Activated CD4-positive, alpha-beta T cell treated with anti-CD3 and anti-CD28 coated beads, Interleukin-2, Interleukin-4, amounts not matched to agents 100 ng/mL and 50 ng/mL, durations not matched to agents 16 hours and 8 hours (primary cell): Measurements from ENCODE around the gene GRK2.

Experiments used
- DNase-seq: peaks from one replicate; pipeline ENCODE4 v3.0.0-alpha.2; 2020; ENCODE audit warnings: low spot score

Gene GRK2

DNA sequence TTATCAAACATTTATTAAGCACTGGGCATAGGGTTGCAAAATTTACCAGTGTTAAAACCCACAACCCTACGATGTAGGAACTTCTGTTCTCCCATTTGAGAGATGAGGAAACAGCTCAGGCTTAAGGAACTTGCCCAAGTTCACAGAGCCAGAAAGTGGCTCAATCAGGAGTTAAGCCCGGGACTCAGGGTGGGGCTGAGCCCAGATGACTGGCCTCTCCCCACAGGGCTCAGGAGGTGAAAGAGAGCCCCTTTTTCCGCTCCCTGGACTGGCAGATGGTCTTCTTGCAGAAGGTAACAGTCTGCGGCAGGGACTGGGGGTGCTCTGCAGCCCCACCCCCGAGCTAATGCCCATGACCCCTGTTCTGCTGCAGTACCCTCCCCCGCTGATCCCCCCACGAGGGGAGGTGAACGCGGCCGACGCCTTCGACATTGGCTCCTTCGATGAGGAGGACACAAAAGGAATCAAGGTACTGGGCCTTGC lies 17.2 kb downstream of the GRK2 start:
- no peak for DNase-seq

GRCh38 chr11:67284811-67285540 lies 18.7 kb downstream of the GRK2 start:
- DNase-seq: no peak

DNA sequence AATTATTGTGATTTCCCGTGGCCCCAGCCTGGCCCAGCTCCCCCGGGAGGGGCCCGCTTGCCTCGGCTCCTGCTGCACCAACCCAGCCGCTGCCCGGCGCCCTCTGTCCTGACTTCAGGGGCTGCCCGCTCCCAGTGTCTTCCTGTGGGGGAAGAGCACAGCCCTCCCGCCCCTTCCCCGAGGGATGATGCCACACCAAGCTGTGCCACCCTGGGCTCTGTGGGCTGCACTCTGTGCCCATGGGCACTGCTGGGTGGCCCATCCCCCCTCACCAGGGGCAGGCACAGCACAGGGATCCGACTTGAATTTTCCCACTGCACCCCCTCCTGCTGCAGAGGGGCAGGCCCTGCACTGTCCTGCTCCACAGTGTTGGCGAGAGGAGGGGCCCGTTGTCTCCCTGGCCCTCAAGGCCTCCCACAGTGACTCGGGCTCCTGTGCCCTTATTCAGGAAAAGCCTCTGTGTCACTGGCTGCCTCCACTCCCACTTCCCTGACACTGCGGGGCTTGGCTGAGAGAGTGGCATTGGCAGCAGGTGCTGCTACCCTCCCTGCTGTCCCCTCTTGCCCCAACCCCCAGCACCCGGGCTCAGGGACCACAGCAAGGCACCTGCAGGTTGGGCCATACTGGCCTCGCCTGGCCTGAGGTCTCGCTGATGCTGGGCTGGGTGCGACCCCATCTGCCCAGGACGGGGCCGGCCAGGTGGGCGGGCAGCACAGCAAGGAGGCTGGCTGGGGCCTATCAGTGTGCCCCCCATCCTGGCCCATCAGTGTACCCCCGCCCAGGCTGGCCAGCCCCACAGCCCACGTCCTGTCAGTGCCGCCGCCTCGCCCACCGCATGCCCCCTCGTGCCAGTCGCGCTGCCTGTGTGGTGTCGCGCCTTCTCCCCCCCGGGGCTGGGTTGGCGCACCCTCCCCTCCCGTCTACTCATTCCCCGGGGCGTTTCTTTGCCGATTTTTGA lies 19.5 kb downstream of the GRK2 start:
- no peak for DNase-seq

GRCh38 chr11:67286621-67287333 lies 20.5 kb downstream of the GRK2 start:
- no peak for DNase-seq

DNA sequence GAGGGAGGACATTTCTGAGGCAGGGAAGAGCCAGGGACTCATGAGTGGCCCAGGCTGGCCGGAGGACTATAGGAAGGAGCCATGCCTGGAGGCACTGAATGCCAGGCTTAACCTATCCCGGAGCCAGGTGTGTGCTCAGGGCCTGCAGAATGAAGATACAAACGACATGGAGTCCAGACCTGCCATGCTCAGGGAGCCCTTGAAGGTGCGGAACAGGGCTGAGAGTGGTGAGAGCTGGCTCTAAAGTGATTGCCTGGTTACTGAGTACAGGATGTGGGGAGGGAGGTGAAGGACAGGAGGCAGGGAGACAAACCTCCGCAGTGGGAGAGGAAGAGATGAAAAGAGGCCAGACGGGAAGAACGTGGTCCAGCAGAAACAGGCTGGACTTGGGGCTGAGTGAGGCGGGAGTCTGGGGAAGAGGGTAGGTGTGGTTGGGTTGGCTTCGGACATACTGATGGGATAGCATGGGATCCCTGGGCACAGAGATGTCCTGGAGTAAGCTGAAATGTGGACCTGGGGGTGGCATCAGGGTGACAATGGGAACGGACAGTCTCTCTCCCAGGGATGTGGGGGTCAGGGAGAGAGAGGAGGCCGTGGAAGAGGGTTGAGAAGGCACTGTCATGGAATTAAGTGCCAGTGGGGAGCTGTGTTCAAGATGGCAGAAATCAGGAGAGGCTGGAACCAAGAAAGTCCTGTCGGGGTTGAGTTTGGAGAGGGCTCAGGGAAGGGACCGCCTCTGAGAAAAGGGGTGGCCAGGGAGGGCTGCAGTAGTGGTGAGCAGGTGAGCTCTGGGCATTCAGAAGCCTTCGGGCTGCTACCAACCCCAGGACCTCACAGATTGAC lies 21.3 kb downstream of the GRK2 start:
- DNase-seq: peak; percentile 57

DNA sequence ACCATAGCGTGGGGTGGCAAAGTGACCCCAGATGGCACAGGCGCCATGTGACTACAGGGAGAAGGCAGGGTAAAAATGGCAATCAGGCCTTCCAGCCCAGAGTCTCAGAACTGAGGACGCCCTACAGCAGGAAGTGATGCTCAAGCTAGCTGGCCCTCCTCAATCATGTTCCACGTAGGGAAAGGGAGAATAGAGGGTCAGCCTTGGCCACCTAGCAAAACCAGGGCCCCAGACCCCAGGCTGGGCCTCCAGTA lies 21.9 kb downstream of the GRK2 start:
- DNase-seq: no peak

DNA sequence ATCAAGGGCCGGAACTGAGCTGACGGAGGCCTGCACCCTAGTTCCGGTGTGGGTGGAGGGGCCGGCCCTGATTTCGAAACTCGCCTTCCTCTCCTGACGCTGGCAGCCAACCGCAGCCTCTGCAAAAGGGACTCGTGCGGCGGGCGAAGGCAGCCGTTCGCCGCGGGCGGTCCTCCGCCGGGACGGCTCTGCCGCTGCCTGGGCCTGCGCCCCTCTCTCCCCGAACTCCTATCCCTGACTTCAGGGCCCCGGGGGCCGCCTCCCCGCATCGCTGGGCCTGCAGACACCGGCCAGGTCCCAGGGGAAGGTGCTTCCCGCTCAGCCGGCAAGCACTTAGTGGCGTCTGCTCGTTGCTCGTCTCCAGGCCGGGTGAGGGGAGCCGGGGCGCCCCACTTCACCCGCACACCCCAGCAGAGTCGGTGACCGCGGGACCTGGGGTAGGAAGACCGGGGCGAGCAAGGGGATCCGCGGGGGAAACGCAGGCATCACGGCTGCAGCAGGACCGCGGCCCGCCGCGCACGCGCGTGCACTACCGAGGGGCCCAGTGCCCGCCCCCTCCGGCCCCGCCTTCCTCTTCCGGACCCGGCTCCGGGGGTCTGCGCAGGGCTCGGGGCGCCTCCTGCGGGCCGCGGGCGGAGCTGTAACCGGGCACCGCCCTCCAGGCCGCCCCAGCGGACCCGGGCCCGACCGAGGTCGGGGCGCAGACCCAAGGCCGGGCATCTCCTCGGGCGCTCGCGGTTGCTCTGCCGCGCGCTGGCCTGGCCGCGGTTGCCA lies 22.4 kb downstream of the GRK2 start:
- DNase-seq: peak; percentile 94

- DNase-seq: peak; percentile 41
Observed at GRCh38 chr11:67289226-67289650, 23.0 kb downstream of the GRK2 start, which contains the start of gene ANKRD13D. Gene ANKRD13D (plus strand): TSS chr11:67289303. CDS start chr11:67289461, 158 bp downstream.

GRCh38 chr11:67289651-67290479 lies 23.6 kb downstream of the GRK2 start:
- no peak for DNase-seq

DNA sequence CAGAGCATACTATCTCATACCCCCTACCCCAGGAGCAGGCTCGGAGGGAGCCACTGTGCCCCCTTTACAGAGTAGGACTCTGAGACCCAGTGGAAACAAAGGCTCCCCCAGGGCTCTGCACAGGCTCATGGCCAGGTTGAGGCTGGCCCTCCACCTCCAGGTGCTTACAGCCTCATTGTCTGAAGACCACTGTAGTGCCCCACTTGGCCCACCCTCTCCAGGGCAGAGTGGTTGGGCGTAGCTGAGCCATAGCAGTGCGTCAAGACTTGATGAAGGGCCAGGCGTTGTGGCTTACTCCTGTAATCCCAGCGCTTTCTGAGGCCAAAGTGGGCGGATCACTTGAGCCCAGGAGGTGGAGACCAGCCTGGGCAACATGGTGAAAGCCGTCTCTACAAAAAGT lies 24.5 kb downstream of the GRK2 start:
- no peak for DNase-seq

GRCh38 chr11:67291481-67292381 lies 25.5 kb downstream of the GRK2 start:
- DNase-seq: no peak

GRCh38 chr11:67292671-67293070 lies 26.4 kb downstream of the GRK2 start:
- no peak for DNase-seq

DNA sequence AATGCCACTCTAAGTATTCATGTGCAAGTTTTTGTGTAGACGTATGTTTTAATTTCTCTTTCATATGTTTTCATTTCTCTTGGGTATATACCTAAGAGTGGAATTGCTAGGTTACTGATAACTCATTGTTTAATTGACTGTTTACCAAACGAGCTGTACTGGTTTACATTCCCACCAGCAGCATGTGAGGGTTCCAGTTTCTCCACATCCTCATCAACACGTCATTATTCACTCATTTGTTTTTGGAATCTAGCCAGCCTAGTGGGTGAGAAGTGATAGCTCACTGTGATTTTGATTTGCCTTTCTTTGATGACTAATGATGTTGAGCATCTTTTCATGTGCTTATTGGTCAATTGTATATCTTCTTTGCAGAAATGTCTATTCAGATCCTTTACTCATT lies 26.8 kb downstream of the GRK2 start:
- DNase-seq: no peak

- no peak for DNase-seq
Observed at GRCh38 chr11:67295846-67296245, 29.6 kb downstream of the GRK2 start.

- DNase-seq: no peak
Observed at GRCh38 chr11:67298786-67299185, 32.5 kb downstream of the GRK2 start.

GRCh38 chr11:67299471-67300191 lies 33.4 kb downstream of the GRK2 start:
- DNase-seq: no peak

DNA sequence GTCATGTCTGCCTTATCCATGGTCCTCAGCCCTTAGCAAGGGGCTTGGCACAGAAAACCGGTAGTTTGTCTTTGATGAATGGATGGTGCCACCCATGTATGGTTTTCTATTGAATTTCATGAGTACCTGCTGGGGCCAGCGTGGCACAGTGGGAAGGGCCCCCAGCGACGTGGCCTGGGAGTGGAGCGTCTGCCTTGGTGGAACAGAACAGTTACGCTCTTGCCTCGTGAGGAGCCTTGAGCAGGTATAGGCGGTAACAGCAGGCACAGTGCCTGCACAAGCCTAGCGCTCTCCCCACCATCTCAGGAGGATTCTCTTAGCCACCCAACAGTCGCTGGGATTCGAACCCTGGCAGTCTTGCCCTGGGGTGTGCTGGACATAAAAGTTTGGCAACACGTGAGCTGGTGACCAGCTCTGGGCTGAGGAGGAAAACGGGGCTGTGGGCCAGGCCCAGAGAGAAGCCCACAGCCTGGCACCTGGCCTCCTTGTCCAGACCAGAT lies 34.0 kb downstream of the GRK2 start:
- DNase-seq: no peak

GRCh38 chr11:67300756-67301312 lies 34.6 kb downstream of the GRK2 start:
- no peak for DNase-seq
